Stimulated activated CD4-positive, alpha-beta T cell treated with anti-CD3 and anti-CD28 coated beads, Interleukin-4, amount 100 ng/mL, for 24 hours (primary cell): Measurements from ENCODE around the gene AMOTL2.

Experiments used
- DNase-seq: peaks from one replicate; pipeline ENCODE4 v3.0.0-alpha.2; 2020

Gene AMOTL2

GRCh38 chr3:134351427-134351826 lies 22.8 kb downstream of the AMOTL2 start:
- DNase-seq = no peak

DNA sequence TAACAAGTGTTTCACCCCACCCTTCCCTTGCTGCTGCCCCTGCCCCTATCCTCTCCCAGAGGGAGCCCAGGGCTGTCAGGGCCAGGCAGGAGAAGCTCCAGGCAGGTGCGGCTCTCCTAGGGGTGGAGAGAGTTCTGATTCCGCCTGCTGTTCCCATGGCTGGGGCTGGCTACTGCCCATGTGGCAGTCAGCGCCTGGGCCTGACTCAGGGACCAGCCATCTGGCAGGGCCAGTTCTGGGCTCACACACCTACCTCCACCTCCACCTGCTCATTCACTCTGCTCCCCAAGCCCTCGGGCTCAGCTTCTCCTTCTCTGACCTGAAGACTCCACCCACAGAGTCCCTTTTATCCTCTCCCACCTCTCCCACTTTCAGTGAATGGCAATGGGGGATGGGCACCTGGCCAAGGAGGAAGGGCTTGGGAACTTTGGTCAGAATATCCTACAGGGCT lies 23.4 kb downstream of the AMOTL2 start:
- DNase-seq = no peak

DNA sequence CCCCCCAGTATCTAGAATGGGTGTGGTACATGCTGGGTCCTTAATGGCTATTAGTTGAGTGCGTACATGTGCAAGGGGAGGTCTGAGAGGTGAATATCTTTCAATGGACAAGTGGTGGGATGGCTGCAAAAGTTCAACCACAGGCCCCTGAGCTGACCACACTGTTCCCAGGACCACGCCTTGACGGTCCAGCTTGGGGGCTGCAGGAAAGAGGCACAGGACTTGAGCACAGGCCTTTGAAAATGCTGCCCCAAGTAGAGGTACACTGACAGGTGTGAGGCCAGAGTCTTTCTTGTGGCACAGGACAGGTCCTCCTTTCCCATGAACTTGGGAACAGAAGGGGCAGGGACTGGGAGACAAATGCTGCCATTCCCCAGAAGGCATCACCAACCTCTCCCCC lies 24.0 kb downstream of the AMOTL2 start:
- no peak for DNase-seq

GRCh38 chr3:134348524-134348923 lies 25.7 kb downstream of the AMOTL2 start:
- no peak for DNase-seq

GRCh38 chr3:134347551-134347950 lies 26.7 kb downstream of the AMOTL2 start:
- no peak for DNase-seq

DNA sequence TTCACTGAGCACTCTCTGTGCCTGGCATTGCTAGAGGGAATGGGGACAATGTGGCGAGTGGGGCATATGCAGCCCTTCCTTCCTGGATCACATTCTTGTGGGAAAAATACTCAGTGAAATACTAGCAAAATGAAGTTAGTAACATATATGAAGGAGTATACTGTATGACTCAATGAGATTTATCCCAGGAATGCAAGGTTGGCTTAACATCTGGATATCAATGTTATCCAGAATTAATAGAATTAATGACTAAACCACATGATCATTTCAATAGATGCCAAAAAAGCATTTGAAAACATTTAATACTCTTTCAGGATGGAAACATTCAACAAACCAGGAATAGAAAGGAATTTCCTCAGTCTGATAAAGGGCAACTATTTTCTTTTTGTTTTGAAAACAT lies 27.5 kb downstream of the AMOTL2 start:
- no peak for DNase-seq

DNA sequence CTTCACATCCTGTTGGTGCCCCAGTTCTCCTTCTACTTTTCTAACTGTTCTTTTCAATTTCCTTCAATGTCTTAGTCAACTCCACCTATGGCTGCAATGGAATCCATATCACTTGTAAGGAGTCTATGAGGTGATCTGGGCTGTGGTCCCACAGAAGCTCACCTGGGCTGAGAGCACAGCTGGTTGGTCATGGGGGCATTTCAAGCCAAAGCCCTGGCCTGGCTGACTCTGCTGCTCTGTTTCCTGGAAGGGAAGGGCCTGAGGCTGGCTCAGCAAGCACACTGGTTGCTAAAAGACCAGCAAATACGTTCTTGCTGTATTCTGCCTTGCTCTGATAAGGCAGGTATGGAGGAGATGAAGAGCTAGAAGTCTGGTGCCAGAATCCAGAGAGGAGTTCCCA lies 29.0 kb downstream of the AMOTL2 start:
- DNase-seq = no peak

GRCh38 chr3:134344560-134344959 lies 29.7 kb downstream of the AMOTL2 start:
- DNase-seq = no peak

- DNase-seq = no peak
Measured at GRCh38 chr3:134342259-134342658, 32.0 kb downstream of the AMOTL2 start.

- no peak for DNase-seq
Measured at GRCh38 chr3:134341389-134341788, 32.9 kb downstream of the AMOTL2 start.

GRCh38 chr3:134340982-134341365 lies 33.3 kb downstream of the AMOTL2 start:
- no peak for DNase-seq

- no peak for DNase-seq
Measured at GRCh38 chr3:134340362-134340981, 33.8 kb downstream of the AMOTL2 start.

GRCh38 chr3:134339913-134340312 lies 34.3 kb downstream of the AMOTL2 start:
- no peak for DNase-seq

DNA sequence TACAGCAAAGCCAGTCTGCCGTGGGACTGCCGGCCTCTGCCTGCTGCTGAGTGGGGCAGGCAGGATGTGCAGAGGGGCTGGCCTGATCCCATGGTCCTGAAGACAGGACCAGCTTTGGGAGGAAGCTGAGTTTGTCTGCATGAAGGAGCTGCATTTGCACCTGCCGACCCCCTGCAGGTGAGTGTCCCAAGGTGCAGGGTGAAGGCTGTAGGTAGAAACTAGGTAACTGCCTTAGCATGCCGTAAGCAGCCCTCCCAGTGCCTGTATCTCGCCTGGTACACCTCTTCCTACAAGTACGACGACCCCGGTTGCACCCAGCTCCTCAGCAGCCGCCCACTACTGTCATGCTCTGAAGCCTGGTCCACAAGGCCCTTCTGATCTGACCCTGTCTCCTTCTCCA lies 34.9 kb downstream of the AMOTL2 start:
- DNase-seq = no peak

DNA sequence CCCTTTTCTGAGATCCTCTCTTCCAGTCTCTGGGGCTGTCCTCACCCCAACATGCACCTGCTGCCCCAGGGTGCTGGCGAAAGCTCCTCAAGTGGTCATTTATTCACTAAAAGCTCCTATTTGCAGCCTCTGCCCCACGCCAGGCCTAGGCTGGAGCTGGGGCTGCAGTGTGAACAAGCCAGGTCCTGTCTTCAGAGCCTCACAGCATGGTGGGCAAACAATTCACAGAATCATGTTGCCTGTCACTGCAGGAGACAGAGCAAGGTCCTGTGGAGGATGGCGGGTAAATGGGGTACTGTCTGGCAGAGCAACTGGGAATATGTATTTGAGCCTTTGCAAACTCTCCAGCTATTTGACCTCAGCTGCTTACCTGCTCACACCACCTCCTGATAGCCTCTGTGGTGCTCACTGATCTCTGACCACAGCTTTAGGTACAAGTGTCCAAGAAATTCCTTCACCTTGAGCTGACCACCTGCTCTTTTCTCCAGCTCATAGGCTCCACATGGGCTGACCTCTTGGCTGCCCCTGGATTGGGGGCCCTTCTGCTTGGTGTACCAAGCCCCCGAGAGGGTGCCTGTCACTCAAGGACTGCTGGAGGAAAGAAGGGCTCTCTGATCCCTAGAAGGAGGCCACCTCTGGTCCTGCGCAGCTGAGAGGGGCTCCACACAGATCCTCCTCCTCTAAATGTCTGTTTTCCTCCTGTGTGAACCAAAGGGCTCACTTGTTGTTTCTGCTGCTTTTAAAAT lies 35.6 kb downstream of the AMOTL2 start:
- no peak for DNase-seq

GRCh38 chr3:134338201-134338512 lies 36.1 kb downstream of the AMOTL2 start:
- DNase-seq = no peak

GRCh38 chr3:134337511-134338200 lies 36.6 kb downstream of the AMOTL2 start:
- DNase-seq = no peak

DNA sequence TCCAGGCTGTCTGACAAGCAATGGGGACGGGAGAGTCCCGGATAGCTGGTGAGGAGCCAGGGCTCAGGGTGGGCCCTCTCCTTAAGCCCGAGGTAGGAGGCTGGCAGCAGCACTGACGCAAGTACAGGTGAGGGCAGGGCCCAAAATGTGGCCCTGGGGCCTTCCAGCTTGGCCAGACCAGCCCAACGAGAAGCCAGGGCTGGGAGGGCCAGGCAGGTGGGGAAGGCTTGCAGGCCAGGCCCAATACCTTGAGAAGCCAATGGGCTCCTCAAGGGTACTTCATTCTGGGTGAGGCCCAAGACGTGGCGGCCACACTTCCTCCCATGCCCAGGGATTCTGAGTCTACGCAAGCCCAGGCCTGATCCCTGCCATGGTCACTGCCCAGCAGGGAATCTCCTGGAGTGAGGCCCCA lies 37.2 kb downstream of the AMOTL2 start:
- no peak for DNase-seq

- DNase-seq = no peak
Measured at GRCh38 chr3:134336587-134336986, 37.7 kb downstream of the AMOTL2 start.

DNA sequence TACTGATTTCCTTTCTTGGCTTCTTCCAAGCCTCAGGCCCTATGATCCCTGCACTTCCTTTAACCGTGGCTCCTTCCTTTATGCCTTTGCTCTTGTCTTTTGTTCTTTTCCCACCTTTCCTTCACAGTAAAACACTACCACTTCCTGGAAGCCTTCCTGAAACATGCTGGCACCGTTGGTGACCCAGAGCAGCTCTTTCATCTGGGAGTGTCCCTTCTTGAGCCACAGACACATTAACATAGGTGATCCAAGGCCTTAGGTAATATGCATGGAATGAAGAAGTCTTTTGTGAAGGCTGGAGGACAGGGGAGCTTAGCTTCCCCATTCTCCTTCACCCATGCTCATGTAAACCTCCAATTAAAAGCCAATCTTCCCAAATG lies 39.4 kb downstream of the AMOTL2 start:
- DNase-seq = no peak

DNA sequence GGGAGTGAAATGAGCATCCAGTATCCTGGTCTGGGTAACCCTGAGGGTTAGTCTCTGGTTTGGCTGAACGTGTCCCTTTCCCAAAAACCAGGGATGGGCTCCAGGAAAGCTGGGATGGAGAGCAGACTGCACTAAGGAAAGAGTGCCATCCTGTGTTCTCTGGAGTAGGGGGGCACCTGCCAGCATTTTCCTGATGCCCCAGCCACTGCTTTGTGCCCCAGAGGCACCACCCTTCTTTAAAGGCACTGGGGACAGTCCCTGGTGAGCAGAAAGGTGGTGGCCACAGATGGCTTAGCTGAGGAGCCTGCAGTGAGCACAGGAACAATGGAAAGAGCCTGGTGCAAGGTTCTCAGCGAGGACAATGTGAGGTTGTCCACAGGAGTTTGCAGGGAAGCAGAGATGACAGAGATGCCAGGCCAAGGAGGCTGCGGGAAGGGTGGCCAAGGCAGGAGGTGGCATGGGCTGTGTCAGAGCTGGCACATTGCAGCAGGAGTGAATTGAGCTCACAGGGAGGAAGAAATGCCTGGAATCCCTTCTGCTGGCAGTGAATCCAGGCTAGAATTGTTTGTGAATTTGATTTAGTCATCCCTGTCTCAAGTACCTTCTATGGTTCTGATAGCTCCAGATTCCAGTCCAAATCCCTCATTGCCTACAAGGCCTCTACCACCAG lies 39.9 kb downstream of the AMOTL2 start:
- DNase-seq = no peak

DNA sequence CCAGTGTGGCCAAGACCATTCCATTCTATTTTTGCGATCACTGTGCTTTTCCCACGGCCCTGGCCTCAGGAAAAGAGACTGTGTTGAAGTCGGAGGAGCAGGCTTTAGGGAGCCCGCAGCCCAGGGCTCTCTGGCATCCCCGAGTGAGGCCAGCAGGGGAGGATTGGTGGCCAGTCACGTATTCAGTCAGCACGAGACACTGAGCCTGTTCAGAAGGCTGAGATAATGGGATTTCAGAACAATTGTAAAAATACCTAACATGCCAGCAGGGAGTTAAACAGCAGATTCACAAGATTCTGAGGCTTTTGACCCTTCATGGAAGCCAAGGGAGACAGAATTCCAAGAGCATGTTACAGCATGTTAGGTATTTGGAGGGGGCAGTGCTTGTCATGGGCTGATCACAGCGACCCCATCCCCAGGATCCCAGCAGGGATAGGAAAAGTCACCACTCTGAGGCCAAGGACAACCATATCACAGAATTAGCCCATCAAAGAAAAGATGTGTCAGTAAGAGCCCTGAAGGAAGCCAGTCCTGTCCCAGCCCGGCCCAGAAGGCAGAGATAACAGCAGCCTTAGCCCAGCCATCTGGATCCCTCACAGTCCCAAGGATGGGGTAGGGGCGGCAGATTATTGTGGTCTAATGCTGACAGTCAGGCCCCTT lies 40.6 kb downstream of the AMOTL2 start:
- DNase-seq = no peak

- DNase-seq = no peak
Measured at GRCh38 chr3:134332344-134332743, 41.9 kb downstream of the AMOTL2 start.
